PC-3 (cell line): ENCODE data around the gene TKT. TPM values are rescaled to one million over a fixed set of nuclear protein-coding genes. Genes with fewer than 3 reads are reported as not detected.

Experiments used
- ATAC-seq: fragments of 200-7000 bp; cut with Tn5 transposase; 2 replicates; pipeline ENCODE4 v1.9.1; 2020; ENCODE audit warnings: mild to moderate bottlenecking, moderate library complexity
- BruUV-seq: library from RNA; stranded (reverse); fragments of 400-500 nt; replicated peaks from 2 replicates; lab custom pipeline; 2021; lab: Mats Ljungman, UMichigan
- CTCF ChIA-PET: fragments of 300-600 bp; sonication (Branson Sonifier 250); formaldehyde crosslinking; loops from one replicate; lab custom pipeline; 2022; ENCODE audit warnings: antibody characterized with exemption; lab: Charles Lee
- POLR2A ChIA-PET: fragments of 300-600 bp; sonication (Branson Sonifier 250); formaldehyde crosslinking; loops from one replicate; lab custom pipeline; 2022; ENCODE audit warnings: antibody characterized with exemption; ENCODE audit not compliant: unreplicated experiment; lab: Charles Lee
- DNase-seq: peaks from one replicate; pipeline ENCODE4 v3.0.0-alpha.2; 2015
- H2AFZ ChIP-seq: fragments of 300-600 bp; sonication (generic); 2 replicates; pipeline ENCODE4 v1.6.0; 2016; ENCODE audit warnings: antibody characterized with exemption, low read length
- H3F3A ChIP-seq: fragments of 300-600 bp; sonication (generic); one replicate; pipeline ENCODE4 v1.6.0; 2017; ENCODE audit warnings: antibody characterized with exemption, low read length, control low read depth, mild to moderate bottlenecking; ENCODE audit not compliant: unreplicated experiment
- H3K27ac ChIP-seq: fragments of 300-600 bp; sonication (generic); 2 replicates; pipeline ENCODE4 v1.5.1; 2016; ENCODE audit warnings: mild to moderate bottlenecking, low read length
- H3K27me3 ChIP-seq: fragments of 300-600 bp; sonication (generic); 2 replicates; pipeline ENCODE4 v1.6.1; 2016; ENCODE audit warnings: low read length, mixed read lengths
- H3K36me3 ChIP-seq: fragments of 300-600 bp; sonication (generic); 2 replicates; pipeline ENCODE4 v1.6.1; 2016; ENCODE audit warnings: low read depth, mixed run types, low read length, mixed read lengths
- H3K4me1 ChIP-seq: fragments of 300-600 bp; sonication (generic); 2 replicates; pipeline ENCODE4 v1.5.1; 2016; ENCODE audit warnings: low read length; ENCODE audit not compliant: insufficient read depth
- H3K4me2 ChIP-seq: fragments of 300-600 bp; sonication (generic); 2 replicates; pipeline ENCODE4 v1.6.0; 2016; ENCODE audit warnings: low read length
- H3K4me3 ChIP-seq: fragments of 300-600 bp; sonication (generic); 2 replicates; pipeline ENCODE4 v1.5.1; 2016; ENCODE audit warnings: mild to moderate bottlenecking, low read length, mixed read lengths
- H3K79me2 ChIP-seq: fragments of 300-600 bp; sonication (generic); 2 replicates; pipeline ENCODE4 v1.6.1; 2017; ENCODE audit warnings: low read length, mixed read lengths
- H3K9ac ChIP-seq: fragments of 300-600 bp; sonication (generic); 2 replicates; pipeline ENCODE4 v1.6.0; 2016; ENCODE audit warnings: mild to moderate bottlenecking, low read length
- H3K9me2 ChIP-seq: fragments of 300-600 bp; sonication (generic); replicated peaks from 2 replicates; pipeline ENCODE4 v1.6.1; 2016; ENCODE audit warnings: mixed run types, low read length, mixed read lengths
- H3K9me3 ChIP-seq: fragments of 300-600 bp; sonication (generic); 2 replicates; pipeline ENCODE4 v1.6.1; 2016; ENCODE audit warnings: low read length, mixed read lengths
- H4K20me1 ChIP-seq: fragments of 300-600 bp; sonication (generic); 2 replicates; pipeline ENCODE4 v1.6.1; 2016; ENCODE audit warnings: low read length, mixed read lengths
- EZH2 ChIP-seq: fragments of 300-600 bp; sonication (generic); IDR thresholded peaks from one replicate; pipeline ENCODE4 v1.6.1; 2017; ENCODE audit warnings: antibody characterized with exemption, mild to moderate bottlenecking, low read length; ENCODE audit not compliant: unreplicated experiment
- EZH2phosphoT487 ChIP-seq: fragments of 300-600 bp; sonication (generic); IDR thresholded peaks from 2 replicates; pipeline ENCODE4 v1.6.1; 2018; ENCODE audit warnings: mild to moderate bottlenecking, antibody characterized with exemption, low read length, borderline replicate concordance
- intact Hi-C: fragments of 100-400 bp; cut with micrococcal nuclease; formaldehyde crosslinking; loops from 2 replicates; pipeline ENCODE4 v1.9.0; 2023
- total RNA-seq: library from RNA; depleted of rRNA; stranded (reverse); fragments of >200 nt; gene quantifications from 2 replicates; pipeline ENCODE4 v1.2.3, GENCODE V29; 2014
- TF ChIP-seq, protein P1 (sequence below): fragments of 300-600 bp; sonication (generic); conservative IDR thresholded peaks from 2 replicates; pipeline ENCODE4 v1.5.1; 2017; ENCODE audit warnings: antibody characterized with exemption, low read depth, mild to moderate bottlenecking, low read length

TKT gene
- total RNA-seq, 1 experiment from 2014 or later, result 486 TPM

GRCh38 chr3:53195066-53195450, 60.8 kb downstream of the TKT start:
- no peaks in the 10 kb centered on the region for H3K9me3 ChIP-seq
- peaks cover 29% of the 10 kb centered on the region for H3K4me1 ChIP-seq
- H3K9ac ChIP-seq, result no peak overlapping the region
- no peak for DNase-seq
- no peaks in the 10 kb centered on the region for H3F3A ChIP-seq
- TF ChIP-seq EZH2phosphoT487 (no peak), EZH2 (no peak)
- TF ChIP-seq, protein P1, sequence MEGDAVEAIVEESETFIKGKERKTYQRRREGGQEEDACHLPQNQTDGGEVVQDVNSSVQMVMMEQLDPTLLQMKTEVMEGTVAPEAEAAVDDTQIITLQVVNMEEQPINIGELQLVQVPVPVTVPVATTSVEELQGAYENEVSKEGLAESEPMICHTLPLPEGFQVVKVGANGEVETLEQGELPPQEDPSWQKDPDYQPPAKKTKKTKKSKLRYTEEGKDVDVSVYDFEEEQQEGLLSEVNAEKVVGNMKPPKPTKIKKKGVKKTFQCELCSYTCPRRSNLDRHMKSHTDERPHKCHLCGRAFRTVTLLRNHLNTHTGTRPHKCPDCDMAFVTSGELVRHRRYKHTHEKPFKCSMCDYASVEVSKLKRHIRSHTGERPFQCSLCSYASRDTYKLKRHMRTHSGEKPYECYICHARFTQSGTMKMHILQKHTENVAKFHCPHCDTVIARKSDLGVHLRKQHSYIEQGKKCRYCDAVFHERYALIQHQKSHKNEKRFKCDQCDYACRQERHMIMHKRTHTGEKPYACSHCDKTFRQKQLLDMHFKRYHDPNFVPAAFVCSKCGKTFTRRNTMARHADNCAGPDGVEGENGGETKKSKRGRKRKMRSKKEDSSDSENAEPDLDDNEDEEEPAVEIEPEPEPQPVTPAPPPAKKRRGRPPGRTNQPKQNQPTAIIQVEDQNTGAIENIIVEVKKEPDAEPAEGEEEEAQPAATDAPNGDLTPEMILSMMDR, result no peak
- no peaks in the 10 kb centered on the region for H3K9me2 ChIP-seq
- peaks cover 2% of the 10 kb centered on the region; the same call in 1 of the 2 replicates for H3K36me3 ChIP-seq
- BruUV-seq, result no TSS peak
- intact Hi-C loops, result no loop called here
- H3K4me2 ChIP-seq, result no peak overlapping the region
- H3K27me3 ChIP-seq, result no peaks in the 10 kb centered on the region
- CTCF ChIA-PET, result interaction anchor here (0.6 to 1.5 kb wide), 2 partner anchors 11 to 81 kb away, joined by 6 to 9 read pairs; no protein-coding TSS in a partner anchor
- H3K4me3 ChIP-seq, result no peak overlapping the region
- H3K27ac ChIP-seq, result no peak overlapping the region
- no peak for ATAC-seq
- no peaks in the 10 kb centered on the region for H3K79me2 ChIP-seq
- H4K20me1 ChIP-seq, result no peaks in the 10 kb centered on the region
- H2AFZ ChIP-seq, result no peak overlapping the region
- POLR2A ChIA-PET, result no interaction called here

GRCh38 chr3:53194210-53195065, 61.4 kb downstream of the TKT start:
- Histone ChIP-seq H3K4me1 (peaks cover 29% of the 10 kb centered on the region), H3K9ac (no peak overlapping the region), H3K36me3 (peaks cover 6% of the 10 kb centered on the region; the same call in 1 of the 2 replicates), H3K9me3 (no peaks in the 10 kb centered on the region), H2AFZ (no peak overlapping the region), H4K20me1 (no peaks in the 10 kb centered on the region), H3K4me2 (peak overlapping the region; percentile 7; the same call in 1 of the 2 replicates), H3K9me2 (no peaks in the 10 kb centered on the region), H3K79me2 (no peaks in the 10 kb centered on the region), H3K27ac (peak overlapping the region; percentile 29; the same call in 1 of the 2 replicates), H3F3A (no peaks in the 10 kb centered on the region), H3K27me3 (no peaks in the 10 kb centered on the region), H3K4me3 (no peak overlapping the region)
- TF ChIP-seq, protein P1, result no peak
- TF ChIP-seq EZH2phosphoT487 (no peak), EZH2 (no peak)
- ATAC-seq (peak; percentile 61), DNase-seq (peak; percentile 55)
- no TSS peak for BruUV-seq
- CTCF ChIA-PET, result interaction anchor here (1.5 kb wide), 1 partner anchor 80 kb away, joined by 9 read pairs; no protein-coding TSS in a partner anchor
- intact Hi-C loops, result loop anchor here (1.0 kb wide), 1 partner anchor 60 kb away; no protein-coding TSS in a partner anchor
- POLR2A ChIA-PET, result no interaction called here
